KBM-7 (cell line): ENCODE data around the gene UGT1A10.

Source experiments
- DNase-seq: peaks from one replicate; pipeline ENCODE4 v3.0.0-alpha.2; 2015
- in situ Hi-C: fragments of 300-500 bp; cut with MboI; formaldehyde crosslinking; loops from 2 replicates; pipeline ENCODE4 v1.14.3; 2020; ENCODE audit warnings: low sequenced_read_pairs, low pct_unique_long_range_greater_than_20kb, mixed read lengths

Gene UGT1A10

DNA sequence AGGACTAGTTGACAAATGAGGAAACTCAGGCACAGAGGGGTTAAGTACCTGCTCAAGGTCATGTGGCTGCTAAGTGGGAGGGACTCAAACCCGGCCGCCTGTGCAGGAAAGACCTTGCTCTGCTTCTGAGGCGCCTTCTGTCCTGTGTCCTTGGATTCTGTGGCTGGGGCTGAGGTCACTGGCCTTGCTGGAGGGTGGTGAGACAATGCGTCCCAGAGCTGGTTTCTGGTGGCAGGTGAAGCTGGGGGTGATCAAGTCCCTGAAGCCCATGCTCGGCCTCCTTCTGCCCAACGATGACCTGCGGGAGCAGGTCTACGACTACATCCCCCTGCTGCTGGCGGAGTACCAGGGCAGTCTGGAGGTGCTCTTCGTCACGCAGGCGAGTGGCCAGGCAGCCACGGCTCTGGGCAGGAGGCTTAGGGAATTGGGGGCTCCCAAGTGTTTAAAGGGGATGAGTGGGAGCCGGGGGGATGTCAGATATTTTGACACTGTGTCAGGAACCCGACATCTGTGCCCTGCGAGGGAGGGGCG lies 157.9 kb downstream of the UGT1A10 start:
- in situ Hi-C loops = no loop called here
- DNase-seq = no peak

DNA sequence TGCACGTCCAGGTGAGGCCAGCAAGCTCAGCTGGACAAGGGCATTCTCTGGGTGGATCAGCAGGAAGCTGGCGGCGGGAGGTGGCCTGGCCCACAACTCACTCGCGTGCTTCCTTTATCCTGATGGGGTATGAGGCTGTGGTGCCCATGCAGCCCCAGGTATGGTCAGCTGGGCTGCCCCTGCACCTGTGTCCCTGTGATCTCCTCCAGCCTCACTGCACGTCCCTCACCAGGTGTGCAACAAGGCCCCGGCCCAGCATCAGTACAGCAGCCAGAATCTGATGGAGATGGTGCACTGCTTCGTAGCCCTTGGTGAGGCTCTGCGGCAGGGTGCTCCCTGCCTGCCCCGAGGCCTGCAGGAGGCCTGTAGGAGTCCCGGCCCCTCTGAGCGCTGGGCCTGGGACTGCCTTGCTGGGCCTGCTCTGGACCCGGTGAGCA lies 159.5 kb downstream of the UGT1A10 start:
- in situ Hi-C loops = no loop called here

DNA sequence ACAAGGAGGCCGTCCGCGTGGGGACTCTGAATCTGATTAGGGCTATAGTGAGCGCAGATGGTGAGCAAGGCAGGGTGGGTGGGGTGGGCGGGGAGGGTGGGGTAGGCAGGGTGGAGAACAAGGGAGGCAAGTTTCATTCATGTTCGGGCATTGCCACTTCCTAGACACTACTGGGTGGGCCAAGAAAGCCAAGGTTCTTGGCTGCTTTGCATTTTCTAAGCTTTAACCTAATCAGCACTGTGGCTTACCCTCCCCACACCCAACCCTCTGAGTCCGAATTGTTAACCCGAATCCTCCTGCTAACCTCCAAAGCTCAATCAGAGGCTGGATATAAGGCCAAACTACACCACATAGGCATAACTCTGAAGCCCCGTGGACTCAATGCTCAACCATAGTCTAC lies 160.0 kb downstream of the UGT1A10 start:
- DNase-seq = no peak
- in situ Hi-C loops = no loop called here

More for the DNA sequence above, 159.5 kb downstream of the UGT1A10 start:
- no peak for DNase-seq

DNA sequence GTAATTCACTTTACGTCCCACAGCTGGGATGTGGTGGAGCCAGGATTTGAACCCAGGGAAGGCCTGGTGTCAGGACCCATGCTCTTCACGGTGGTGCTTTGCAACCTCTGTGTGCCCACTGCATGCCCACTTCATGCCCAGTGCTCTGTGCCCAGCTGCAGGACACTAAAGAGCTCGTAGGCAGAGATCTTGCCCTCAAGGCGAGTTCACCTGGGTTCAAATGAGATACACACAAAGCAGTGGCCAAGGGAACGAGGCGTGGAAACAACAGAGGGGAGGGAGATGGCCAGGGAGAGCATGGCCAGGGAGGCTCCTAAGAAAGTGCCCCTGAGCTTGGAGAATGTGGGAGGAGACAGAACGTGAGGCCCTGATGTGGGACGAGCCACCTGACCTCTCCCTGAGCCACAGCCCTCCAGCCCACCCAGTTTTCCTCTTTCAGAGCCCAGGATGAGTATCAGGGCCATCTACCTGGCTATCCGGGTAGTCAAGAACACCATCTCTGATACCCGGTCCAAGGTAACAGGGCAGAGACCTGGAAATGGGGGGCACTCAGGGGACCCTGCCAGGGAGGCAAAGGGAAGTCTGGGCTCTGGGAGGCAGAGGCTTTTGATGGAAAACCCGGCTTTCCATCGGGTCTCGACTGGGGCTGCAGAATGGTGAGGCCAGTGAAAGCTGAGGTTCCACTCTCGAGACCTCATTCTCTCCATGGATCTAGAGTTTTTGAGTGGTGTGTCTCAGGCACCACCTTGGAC lies 162.3 kb downstream of the UGT1A10 start:
- in situ Hi-C loops = no loop called here
- no peak for DNase-seq

DNA sequence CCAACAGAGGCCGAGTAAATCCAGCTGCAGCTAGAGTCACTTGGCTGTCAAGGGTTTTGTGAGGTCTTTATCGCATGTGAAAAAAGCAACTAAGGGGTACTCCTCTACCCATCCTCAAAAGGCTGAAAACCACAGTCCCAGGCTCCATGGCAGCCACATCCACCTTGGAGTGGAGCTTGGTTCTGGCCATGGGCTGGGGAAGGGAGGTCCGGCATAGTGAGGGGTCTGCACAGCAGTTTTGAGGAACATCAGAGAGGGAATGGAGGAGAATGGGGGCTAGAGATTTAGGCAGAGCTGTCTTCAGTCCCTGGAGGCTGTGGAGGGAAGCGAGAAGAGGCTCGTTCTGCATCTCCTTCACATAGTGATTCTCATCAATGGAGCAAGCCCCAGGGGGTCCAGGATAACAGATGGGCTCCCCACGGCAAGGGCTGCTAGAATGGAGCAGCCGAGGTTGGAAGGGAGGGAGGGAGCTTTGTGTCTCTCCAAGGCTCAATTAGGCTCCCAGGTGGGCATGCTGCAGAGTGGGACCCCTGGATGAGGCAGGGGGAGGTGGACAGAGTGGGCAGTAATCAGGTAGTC lies 162.9 kb downstream of the UGT1A10 start:
- no peak for DNase-seq
- in situ Hi-C loops = no loop called here

DNA sequence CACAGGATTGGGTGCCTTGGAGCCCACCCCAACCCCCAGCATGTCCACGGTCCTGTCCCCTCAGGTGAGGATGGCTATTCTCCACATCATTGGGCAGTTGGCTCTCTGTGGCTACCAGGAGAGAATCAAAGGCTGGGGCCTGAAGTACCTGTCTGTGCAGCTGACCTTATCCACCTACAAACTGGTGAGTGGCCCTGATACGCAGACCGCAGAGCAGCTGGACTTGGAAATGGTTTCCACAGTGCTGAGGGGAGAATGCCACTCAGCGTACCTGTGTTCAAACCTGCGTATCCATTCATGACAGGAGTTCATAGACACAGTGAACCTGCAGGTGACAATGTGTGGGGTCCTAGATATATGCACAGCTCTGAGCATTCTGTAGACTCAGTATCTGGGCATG lies 163.5 kb downstream of the UGT1A10 start:
- in situ Hi-C loops = no loop called here
- DNase-seq = no peak

DNA sequence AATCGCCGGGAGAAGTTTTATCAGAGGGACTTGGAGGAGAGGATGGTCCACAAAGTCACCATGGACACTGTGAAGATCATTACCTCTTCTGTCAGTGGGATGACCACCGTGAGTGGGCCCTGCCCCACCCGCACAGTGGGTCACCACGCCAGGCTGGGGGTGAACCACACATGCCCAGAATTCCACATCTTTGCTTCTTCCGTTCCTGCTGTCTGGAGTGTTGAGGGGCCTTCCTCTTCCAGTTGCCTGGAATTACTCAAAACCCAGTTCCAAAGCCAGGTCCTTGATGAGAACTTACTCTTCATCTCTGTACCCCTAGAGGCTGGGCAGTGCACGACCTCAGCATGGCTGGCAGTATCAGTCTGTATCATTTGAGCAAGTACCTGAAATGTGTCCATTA lies 164.0 kb downstream of the UGT1A10 start:
- in situ Hi-C loops = no loop called here
- DNase-seq = no peak

DNA sequence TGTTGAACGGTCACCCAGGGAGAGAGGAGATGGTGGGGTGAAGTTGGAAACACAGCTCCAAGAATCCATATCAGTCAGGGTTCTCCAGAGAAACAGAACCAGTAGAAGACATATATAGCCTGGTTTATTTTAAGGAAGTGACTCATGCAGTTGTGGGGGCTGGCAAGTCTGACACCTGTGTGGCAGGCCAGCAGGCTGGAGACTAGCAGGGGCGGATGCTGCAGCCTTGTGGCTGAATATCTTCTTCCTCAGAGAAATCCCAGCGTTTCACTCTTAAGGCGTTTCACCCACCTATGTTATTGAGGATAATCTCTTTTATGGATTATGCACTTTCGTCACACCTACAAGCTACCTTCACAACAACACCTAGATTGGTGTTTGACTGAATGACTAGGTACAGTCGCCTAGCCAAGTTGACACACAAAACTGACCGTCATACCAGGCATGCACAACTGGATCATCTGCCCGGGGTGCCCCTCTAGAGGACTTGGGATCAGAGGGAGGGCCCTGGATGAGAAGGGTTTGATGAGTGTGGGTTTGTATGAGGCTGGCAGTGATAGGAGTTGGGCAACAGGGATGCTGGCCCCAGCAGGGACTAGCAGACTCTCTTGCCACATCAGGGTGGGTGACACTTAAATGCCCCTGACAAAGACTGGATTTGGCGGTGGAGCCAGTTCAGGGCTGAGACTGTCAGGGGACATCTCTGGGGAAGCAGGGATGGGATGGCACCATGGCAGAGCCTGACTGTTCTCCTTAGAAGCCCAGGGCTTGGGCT lies 165.3 kb downstream of the UGT1A10 start:
- DNase-seq = peak; percentile 11
- in situ Hi-C loops = no loop called here

DNA sequence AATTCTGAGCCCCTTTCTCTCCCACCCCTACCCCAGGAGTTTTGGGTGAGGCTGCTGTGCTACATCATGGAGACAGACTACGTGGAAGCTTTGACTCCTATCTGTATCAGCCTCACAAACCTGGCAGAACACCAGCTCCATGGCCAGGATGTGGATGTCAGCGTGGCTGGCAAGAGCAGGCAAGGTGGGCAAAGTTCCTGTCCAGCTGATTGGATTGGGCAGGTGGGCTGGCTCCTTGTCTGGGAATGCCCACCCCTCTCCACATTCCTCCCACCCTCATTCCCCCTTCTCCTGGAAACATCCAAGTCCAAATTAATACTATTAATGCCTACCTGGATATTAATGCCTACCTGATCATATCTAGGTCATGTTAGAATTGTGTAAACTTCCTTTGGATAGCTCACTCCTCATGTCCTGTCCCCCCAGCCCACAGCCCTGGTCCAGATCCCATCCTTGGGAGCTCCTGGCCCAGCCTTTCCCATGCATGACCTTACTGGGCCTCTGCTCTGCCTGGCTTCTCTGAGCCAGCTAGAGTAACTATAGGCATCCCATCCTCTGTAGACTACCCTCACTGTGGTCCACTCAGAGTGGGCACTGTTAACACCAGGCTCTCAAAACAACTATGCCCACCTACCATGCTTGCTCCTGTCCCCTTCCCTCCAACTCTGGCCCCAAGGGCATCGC lies 166.0 kb downstream of the UGT1A10 start:
- DNase-seq = no peak
- in situ Hi-C loops = no loop called here

DNA sequence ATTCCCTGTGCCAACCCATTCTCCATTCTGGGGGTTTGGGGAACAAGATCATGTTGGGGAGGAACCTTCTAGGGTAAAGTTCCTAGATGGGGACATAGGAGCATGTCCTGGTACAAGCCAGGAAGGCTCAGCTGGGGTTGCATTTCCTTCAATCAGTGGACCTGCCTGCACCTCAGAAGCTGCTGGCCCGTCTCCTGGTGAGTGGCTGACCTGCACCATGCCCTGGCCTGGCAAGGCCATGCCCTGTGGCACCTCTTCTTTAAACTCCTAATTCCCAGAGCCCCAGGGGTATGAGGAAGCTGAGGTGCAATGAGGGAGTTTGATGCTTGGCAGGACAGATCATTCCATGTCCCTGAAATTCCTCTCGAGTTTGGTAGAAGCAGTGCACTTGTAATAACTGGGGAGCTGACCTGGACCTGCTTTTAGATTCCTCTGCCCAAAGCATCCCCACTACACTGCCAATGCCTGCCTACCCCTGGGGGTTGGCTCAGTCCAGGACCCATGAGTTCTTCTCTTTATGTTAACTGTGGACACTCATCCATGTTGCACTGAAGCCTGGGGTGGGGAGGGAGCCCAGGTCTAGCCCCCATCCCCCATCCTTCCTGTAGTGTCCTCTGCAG lies 167.2 kb downstream of the UGT1A10 start:
- no peak for DNase-seq
- in situ Hi-C loops = no loop called here

DNA sequence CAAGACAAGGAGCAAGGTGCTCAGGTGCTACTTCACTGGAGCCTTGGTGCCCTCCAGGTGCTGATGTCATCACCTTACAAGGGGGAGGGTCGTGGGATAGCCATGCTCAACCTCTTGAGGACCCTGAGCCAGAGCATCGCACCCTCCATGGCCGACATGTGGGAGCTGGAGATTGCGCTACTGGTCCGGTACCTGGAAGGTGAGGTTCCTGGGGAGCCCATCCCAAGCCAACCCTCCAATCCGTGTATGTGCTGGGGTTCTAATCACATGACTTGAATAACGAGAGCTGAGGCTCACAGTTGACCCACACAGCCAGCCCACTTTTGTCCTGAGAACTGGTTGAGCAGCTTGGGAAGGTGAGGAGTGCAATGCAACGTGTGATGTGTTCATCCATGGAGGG lies 167.7 kb downstream of the UGT1A10 start:
- no peak for DNase-seq
- in situ Hi-C loops = no loop called here

DNA sequence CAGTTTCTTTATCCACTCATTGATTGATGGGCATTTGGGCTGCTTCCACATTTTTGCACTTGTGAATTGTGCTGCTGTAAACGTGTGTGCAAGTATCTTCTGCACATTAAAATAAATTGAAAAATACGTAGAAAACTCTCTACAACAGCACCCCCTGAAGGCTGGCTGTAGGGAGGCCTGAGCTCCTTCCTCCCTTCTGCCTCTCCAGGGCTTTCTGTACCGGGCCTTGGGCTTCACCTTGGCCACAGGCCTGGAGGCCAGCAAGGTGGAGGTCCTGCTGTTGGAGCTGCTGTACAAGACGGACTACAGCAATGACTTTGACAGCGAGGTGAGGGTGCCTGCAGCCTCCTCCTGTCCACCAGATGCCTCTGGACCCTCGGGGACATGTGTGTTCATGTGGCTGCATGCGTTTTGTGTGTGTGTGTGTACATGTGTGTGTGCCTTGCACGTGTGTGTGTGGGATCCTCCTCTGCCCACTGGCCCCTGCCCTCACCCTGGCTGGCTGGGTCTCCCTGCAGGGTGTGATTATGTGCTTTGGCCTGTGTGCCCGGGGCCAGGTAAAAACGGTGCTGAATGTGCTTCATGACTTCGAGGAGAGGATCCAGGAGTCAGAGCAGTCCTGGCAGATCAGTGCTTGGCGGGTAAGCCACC lies 171.1 kb downstream of the UGT1A10 start:
- DNase-seq = no peak
- in situ Hi-C loops = no loop called here

DNA sequence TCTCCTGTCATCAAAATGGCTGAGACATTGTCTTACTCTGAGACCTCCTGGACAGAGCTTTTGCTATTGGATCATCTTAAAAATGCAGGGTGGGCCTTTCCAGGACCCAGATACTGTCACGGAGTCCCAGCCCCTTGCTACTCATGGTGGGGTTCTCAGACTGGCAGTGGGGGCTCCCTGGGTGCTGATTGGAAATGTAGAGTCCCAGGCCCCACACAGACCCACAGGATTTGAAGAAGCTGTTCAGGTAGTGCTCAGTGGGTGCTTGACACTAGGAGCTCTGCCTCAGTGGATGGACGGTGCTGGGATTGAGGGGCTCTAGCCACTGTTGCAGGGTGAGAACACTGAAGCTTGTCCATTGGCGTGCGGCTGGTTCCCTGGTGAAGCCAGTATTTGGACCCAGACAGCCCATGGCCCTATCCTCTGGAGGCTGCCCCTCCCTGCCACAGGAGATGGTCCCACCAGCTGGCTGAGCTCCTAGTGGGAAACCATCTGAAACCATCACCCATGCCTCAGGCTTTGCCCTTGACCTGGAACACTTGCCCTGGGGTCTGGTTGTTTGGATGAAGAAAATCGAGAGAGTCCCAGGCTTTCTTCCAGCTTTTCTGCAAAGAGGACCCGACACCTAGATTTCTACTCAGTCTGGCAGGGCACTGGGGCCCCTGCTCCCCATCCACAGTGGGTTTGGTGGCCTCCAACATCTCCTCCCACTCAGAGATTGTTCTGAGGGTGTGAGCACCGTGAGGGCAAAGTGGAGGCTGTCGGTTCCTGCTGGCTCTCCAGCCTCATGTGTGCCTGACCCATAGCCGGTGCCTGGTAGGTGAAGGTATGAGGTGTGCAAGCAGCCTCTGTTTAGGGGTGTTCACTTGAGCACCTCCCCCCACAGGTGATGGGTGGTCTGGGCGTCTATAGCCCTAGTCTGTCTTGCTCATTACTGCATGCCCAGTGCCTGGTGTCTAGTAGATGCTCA lies 172.0 kb downstream of the UGT1A10 start:
- no peak for DNase-seq
- in situ Hi-C loops = no loop called here

DNA sequence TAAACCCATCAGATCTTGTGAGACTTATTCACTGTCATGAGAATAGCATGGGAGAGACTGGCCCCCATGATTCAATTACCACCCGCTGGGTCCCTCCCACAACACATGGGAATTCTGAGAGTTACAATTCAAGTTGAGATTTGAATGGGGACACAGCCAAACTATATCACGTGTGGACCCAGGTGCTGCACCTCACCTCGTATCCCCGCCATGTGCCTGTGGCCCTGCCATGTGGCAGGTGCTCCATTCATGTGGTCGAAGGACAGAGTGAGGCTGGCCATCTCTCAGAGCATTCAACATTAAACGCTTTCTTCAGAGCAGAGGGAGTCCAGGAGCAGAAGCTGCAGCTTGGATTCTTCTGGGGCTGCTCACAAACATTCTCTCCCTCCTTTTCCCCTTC lies 174.1 kb downstream of the UGT1A10 start:
- in situ Hi-C loops = no loop called here
- no peak for DNase-seq

DNA sequence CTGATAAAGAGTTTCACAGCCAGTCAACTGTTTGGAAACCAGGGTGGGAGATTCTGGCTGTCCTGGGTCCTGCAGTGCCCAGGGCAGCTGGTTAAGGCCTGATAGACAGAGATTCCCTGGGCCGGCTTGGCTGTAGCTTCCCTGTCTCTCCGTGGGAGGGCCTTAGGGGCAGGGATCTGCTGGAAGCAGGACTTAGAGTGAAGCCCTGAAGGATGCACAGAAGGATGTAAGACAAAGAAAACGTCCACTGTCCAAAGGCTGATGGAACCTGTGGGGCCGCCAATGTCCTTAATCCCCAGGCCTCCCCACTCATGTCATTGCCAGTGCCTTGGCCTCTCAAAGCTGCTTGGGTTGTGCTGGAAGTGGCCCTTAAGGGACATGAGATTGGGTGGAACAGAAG lies 174.8 kb downstream of the UGT1A10 start:
- in situ Hi-C loops = no loop called here
- DNase-seq = no peak

DNA sequence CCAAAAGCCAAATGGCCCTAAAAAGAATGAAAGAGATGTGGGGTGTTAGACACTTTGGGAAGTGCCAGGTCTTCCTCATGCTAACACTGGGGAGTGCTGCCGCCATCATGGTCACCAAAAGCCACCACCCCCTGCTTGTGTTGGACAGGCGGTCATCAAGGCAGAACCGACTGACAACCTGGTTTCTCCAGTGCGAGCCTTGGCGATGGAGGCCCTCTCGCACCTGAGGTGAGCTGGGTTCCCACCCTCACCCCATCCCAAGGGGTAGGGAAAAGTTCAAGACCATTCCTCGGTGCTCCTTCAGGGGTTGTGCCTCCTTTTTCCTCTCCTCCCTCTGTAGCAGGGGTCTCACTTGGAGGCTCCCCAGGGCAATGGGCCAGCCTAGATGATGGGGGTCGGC lies 175.5 kb downstream of the UGT1A10 start:
- in situ Hi-C loops = no loop called here
- DNase-seq = no peak

DNA sequence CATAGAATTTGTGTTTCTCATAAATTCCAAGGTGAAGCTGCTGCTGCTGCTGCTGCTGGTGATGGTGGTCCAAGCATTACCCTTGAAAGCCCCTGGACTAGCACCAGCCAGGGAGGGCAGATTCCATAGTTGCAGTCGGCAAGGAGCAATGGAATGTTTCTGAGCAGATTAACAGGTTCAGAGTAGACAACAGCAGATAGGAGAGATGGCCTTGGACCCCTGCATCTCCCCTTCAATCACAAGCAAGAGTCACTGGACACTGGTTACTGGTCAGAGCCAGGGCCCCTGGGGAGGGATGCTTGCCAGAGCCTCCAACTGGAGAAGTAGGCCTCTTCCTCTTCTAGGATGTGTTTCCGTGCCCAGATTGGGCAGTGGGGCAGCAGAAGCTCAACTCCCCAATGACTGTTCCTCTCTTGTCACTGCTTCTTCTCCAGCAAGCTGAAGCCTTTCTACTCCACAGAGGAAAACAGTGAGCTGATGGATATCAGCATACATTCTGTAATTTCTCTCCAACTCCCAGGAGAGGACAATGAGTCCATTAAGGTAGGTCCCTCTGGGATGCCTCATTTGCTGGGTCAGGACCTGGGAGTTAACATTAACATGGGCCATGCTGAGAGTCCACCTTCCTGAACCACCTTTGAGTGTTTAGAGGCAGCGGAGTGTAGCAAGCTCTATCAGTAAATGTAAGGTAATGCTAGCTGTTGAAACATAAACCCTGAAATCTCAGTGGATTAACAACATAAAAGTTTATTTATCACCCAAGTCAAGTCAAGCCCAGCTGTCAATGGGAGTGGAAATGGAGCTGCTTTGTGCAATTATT lies 177.2 kb downstream of the UGT1A10 start:
- in situ Hi-C loops = no loop called here
- DNase-seq = no peak
